ENCODE results near the gene RNASE12. TPM values are rescaled to one million over a fixed set of nuclear protein-coding genes. Genes with fewer than 3 reads are reported as not detected.
"Not testable (repeated sequence)": the region's sequence is repeated elsewhere in the genome, so short reads cannot be mapped to it uniquely, and the experiment has no call there.

The RNASE12 gene
- total RNA-seq, 4 donors from 2014 or later, result not detected

DNA sequence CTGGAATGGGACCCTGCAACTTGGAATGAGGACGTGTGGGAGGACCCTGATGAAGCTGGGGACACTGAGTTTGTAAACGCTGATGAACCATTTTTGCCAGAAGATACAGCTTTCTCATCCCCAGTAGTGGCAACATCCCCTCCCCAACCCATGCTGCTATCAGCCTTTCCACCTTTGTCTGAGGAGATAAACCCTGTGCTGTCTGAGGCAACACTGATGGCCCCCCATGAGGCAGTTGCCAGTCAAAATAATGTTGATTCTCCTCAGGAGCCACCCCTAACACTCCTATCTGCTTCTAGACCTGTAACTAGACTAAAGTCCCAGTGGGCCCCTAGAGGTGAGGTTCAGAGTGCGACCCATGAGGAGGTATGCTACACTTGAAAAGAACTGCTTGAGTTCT, 22.8 kb downstream of the RNASE12 start:
- TF ChIP-seq POLR2A (IDR thresholded peaks at IDR 0.05) (no peak), POLR2AphosphoS5 (IDR thresholded peaks at IDR 0.05) (no peak)
- no peaks in the 10 kb centered on the region for H3K36me3 ChIP-seq
- WGBS, 2 donors (ENCODE audit: low coverage in 1 of 2), result 50 to 69% methylated on average over 1 to 3 of the region's 3 CpGs
- H3K4me1 ChIP-seq, result no peaks in the 10 kb centered on the region
- no peak overlapping the region for H3K4me3 ChIP-seq
- H3K27ac ChIP-seq, result no peak overlapping the region
- ATAC-seq, result no peak
- H3K27me3 ChIP-seq, result no peaks in the 10 kb centered on the region
- peaks cover 0 to 37% (median 4%) of the 10 kb centered on the region in 3 donors for H3K9me3 ChIP-seq

DNA sequence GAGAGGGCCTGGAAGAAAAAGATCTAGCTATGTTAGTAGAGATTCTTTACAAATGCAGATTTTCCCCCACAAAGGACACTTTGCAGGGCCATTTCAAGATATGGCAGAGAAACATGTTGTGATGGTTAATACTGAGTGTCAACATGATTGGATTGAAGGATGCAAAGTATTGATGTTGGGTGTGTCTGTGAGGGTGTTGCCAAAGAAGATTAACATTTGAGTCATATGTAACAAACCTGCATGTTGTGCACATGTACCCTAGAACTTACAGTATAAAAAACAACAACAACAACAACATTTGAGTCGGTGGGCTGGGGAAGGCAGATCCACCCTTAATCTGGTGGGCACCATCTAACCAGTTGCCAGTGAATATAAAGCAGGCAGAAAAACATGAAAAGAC, 24.0 kb downstream of the RNASE12 start:
- WGBS, 2 donors (ENCODE audit: low coverage in 1 of 2), result 80% methylated on average over 1 of the region's 1 CpG; no CpG with 5 or more reads in 1 of the 2 donors
- H3K4me1 ChIP-seq, H3K36me3 ChIP-seq, ATAC-seq, H3K27ac ChIP-seq, H3K27me3 ChIP-seq, H3K4me3 ChIP-seq: not testable (repeated sequence)
- H3K9me3 ChIP-seq, result peaks cover 0 to 37% (median 4%) of the 10 kb centered on the region in 3 donors

GRCh38 chr14:20564501-20564997, 26.6 kb downstream of the RNASE12 start:
- Histone ChIP-seq H3K27me3 (no peaks in the 10 kb centered on the region), H3K4me3 (no peak overlapping the region), H3K9me3 (peaks cover 0 to 26% (median 3%) of the 10 kb centered on the region in 3 donors), H3K4me1 (no peaks in the 10 kb centered on the region), H3K27ac (no peak overlapping the region), H3K36me3 (no peaks in the 10 kb centered on the region)
- TF ChIP-seq, protein P1, sequence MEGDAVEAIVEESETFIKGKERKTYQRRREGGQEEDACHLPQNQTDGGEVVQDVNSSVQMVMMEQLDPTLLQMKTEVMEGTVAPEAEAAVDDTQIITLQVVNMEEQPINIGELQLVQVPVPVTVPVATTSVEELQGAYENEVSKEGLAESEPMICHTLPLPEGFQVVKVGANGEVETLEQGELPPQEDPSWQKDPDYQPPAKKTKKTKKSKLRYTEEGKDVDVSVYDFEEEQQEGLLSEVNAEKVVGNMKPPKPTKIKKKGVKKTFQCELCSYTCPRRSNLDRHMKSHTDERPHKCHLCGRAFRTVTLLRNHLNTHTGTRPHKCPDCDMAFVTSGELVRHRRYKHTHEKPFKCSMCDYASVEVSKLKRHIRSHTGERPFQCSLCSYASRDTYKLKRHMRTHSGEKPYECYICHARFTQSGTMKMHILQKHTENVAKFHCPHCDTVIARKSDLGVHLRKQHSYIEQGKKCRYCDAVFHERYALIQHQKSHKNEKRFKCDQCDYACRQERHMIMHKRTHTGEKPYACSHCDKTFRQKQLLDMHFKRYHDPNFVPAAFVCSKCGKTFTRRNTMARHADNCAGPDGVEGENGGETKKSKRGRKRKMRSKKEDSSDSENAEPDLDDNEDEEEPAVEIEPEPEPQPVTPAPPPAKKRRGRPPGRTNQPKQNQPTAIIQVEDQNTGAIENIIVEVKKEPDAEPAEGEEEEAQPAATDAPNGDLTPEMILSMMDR (IDR thresholded peaks at IDR 0.05), result no peak
- TF ChIP-seq EP300 (IDR thresholded peaks at IDR 0.05) (no peak), POLR2AphosphoS5 (IDR thresholded peaks at IDR 0.05) (no peak), POLR2A (IDR thresholded peaks at IDR 0.05) (no peak)
- no peak for ATAC-seq
- 67 to 100% methylated on average over 1 of the region's 2 CpGs for WGBS, 2 donors (ENCODE audit: low coverage in 1 of 2)

DNA sequence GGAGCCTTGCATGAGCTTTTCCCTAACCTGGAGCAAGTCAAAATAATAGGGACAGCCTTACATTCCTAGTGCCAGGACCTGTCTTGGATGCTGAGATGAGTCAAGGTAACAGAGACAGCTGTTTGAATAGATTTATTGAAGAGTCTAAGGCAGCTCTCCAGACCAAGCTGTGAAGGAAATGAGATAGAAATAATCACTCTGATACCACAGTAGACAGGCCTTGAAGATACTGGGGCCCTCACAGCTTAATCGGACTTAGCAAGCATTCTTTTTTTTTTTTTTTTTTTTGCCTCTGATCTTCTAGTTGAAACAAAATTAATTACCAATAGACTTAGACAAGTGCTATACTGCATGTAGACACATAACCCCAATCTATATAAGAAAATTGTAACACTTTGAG, 27.2 kb downstream of the RNASE12 start:
- Histone ChIP-seq H3K4me3 (no peak overlapping the region), H3K4me1 (no peaks in the 10 kb centered on the region), H3K27ac (no peak overlapping the region), H3K9me3 (peaks cover 0 to 20% (median 0%) of the 10 kb centered on the region in 3 donors), H3K27me3 (no peaks in the 10 kb centered on the region), H3K36me3 (no peaks in the 10 kb centered on the region)
- 69 to 75% methylated on average over 1 of the region's 1 CpG for WGBS, 2 donors (ENCODE audit: low coverage in 1 of 2)
- no peak for ATAC-seq
- TF ChIP-seq POLR2A (IDR thresholded peaks at IDR 0.05) (no peak), EP300 (IDR thresholded peaks at IDR 0.05) (no peak), POLR2AphosphoS5 (IDR thresholded peaks at IDR 0.05) (no peak)
- TF ChIP-seq, protein P1 (IDR thresholded peaks at IDR 0.05), result no peak

DNA sequence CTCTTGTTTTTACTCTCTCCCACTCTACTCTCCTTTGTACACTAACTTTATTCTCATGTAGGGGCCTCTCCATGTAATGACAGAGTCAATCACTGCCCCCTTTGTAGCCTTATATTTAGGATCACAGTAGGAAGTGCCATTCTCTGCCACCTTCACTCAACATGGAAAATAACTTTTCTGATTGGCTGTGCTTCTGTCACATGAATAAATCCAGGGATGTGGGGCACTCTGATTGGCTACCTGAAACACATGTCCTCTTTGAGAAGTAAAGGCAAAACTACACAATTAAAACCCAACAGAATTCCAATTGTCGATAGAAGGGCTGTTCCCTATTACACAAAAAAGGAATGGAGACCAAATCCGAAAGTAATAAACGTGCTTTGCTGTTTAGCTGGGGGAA, 30.2 kb downstream of the RNASE12 start, which contains the start of gene RNASE9:
Gene RNASE9 (minus strand): TSS at position 87 of the 400 bp plus-strand sequence.
- Histone ChIP-seq H3K27me3 (no peaks in the 10 kb centered on the region), H3K4me1 (no peaks in the 10 kb centered on the region), H3K4me3 (no peak within 1 kb of the TSS), H3K9me3 (no peaks in the 10 kb centered on the region), H3K36me3 (no peaks in the 10 kb centered on the region), H3K27ac (no peak within 1 kb of the TSS)
- 85% methylated on average over 3 of the region's 3 CpGs; no CpG with 5 or more reads in 1 of the 2 donors for WGBS, 2 donors (ENCODE audit: low coverage in 1 of 2)
- no peak for ATAC-seq
- TF ChIP-seq POLR2A (IDR thresholded peaks at IDR 0.05) (no peak), EP300 (IDR thresholded peaks at IDR 0.05) (no peak), POLR2AphosphoS5 (IDR thresholded peaks at IDR 0.05) (no peak)
- TF ChIP-seq, protein P1 (IDR thresholded peaks at IDR 0.05), result no peak

DNA sequence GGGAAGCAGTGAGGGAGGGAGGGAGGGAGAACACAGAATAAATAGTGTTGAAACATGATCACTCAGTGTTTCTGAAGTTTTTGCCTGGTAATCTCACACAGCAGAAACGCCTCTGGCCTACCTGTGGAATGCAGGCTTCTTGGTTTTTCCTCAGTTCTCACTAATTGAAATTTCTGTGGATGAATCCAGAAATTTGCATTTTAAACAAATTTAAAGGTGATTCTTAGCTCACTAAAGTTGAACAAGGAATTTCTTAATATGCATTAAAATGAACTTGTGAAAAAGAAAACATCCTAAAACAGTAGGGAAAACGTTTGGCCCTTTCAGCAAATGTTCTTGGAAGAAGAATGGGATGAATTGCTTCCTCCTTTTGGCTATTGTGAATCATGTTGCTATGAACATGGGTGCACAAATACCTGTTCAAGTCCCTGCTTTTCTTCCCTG, 31.7 kb downstream of the RNASE12 start:
- no peak overlapping the region for H3K4me3 ChIP-seq
- TF ChIP-seq, protein P1 (IDR thresholded peaks at IDR 0.05), result no peak
- no peak for TF ChIP-seq POLR2AphosphoS5 (IDR thresholded peaks at IDR 0.05)
- TF ChIP-seq POLR2A (IDR thresholded peaks at IDR 0.05), result no peak
- TF ChIP-seq EP300 (IDR thresholded peaks at IDR 0.05), result no peak
- H3K4me1 ChIP-seq, result no peaks in the 10 kb centered on the region
- H3K9me3 ChIP-seq, result no peaks in the 10 kb centered on the region
- no peak overlapping the region for H3K27ac ChIP-seq
- WGBS, 2 donors (ENCODE audit: low coverage in 1 of 2), result 28 to 34% methylated on average over 2 of the region's 2 CpGs
- no peaks in the 10 kb centered on the region for H3K27me3 ChIP-seq
- H3K36me3 ChIP-seq, result no peaks in the 10 kb centered on the region
- ATAC-seq, result no peak

Measured in gastroesophageal sphincter (tissue), 4 donors.